ENCODE data around the gene IL4I1. TPM values are rescaled to one million over a fixed set of nuclear protein-coding genes. Genes with fewer than 3 reads are reported as not detected.

Gene IL4I1
- total RNA-seq, 1 donor from 2014 or later, result not detected

GRCh38 chr19:49844138-49845095, 52.3 kb downstream of the IL4I1 start:
- peaks cover 1% of the 10 kb centered on the region for H3K4me1 ChIP-seq
- no peak overlapping the region for H3K27ac ChIP-seq (replicated peaks)
- H3K4me3 ChIP-seq, result no peak overlapping the region
- no peak for TF ChIP-seq CTCF (IDR thresholded peaks at IDR 0.05; ENCODE audit: borderline replicate concordance)
- H3K9me3 ChIP-seq (replicated peaks), result peaks cover 5% of the 10 kb centered on the region
- no peak for DNase-seq
- no peaks in the 10 kb centered on the region for H3K27me3 ChIP-seq (ENCODE audit: low read depth)
- intact Hi-C loops (cut with micrococcal nuclease), result no loop called here
- H3K36me3 ChIP-seq, result peaks cover 5% of the 10 kb centered on the region

- DNase-seq, result no peak
- Histone ChIP-seq H3K27me3 (ENCODE audit: low read depth) (no peaks in the 10 kb centered on the region), H3K4me1 (peaks cover 6% of the 10 kb centered on the region), H3K27ac (replicated peaks) (no peak overlapping the region), H3K4me3 (no peak overlapping the region), H3K9me3 (replicated peaks) (no peaks in the 10 kb centered on the region), H3K36me3 (peaks cover 17% of the 10 kb centered on the region)
- intact Hi-C loops (cut with micrococcal nuclease), result no loop called here
- no peak for TF ChIP-seq CTCF (IDR thresholded peaks at IDR 0.05; ENCODE audit: borderline replicate concordance)
Observed at GRCh38 chr19:49843265-49843664, 53.4 kb downstream of the IL4I1 start.

- no peak for TF ChIP-seq CTCF (IDR thresholded peaks at IDR 0.05; ENCODE audit: borderline replicate concordance)
- intact Hi-C loops (cut with micrococcal nuclease), result no loop called here
- Histone ChIP-seq H3K9me3 (replicated peaks) (no peaks in the 10 kb centered on the region), H3K36me3 (peaks cover 40% of the 10 kb centered on the region), H3K27me3 (ENCODE audit: low read depth) (no peaks in the 10 kb centered on the region), H3K27ac (replicated peaks) (no peak overlapping the region), H3K4me3 (no peak overlapping the region), H3K4me1 (peaks cover 6% of the 10 kb centered on the region)
- DNase-seq, result no peak
Observed at GRCh38 chr19:49840736-49841249, 55.9 kb downstream of the IL4I1 start.

- Histone ChIP-seq H3K4me3 (no peak overlapping the region), H3K9me3 (replicated peaks) (no peaks in the 10 kb centered on the region), H3K4me1 (peaks cover 6% of the 10 kb centered on the region), H3K27me3 (ENCODE audit: low read depth) (no peaks in the 10 kb centered on the region), H3K36me3 (peaks cover 45% of the 10 kb centered on the region), H3K27ac (replicated peaks) (no peak overlapping the region)
- no peak for TF ChIP-seq CTCF (IDR thresholded peaks at IDR 0.05; ENCODE audit: borderline replicate concordance)
- no peak for DNase-seq
- intact Hi-C loops (cut with micrococcal nuclease), result no loop called here
Observed at GRCh38 chr19:49840321-49840720, 56.4 kb downstream of the IL4I1 start.

- no peaks in the 10 kb centered on the region for H3K27me3 ChIP-seq (ENCODE audit: low read depth)
- H3K36me3 ChIP-seq, result peaks cover 51% of the 10 kb centered on the region
- peak overlapping the region; percentile 57 for H3K27ac ChIP-seq (replicated peaks)
- H3K9me3 ChIP-seq (replicated peaks), result no peaks in the 10 kb centered on the region
- intact Hi-C loops (cut with micrococcal nuclease), result no loop called here
- H3K4me1 ChIP-seq, result peaks cover 6% of the 10 kb centered on the region
- TF ChIP-seq CTCF (IDR thresholded peaks at IDR 0.05; ENCODE audit: borderline replicate concordance), result no peak
- no peak for DNase-seq
- no peak overlapping the region for H3K4me3 ChIP-seq
Observed at GRCh38 chr19:49839713-49840112, 57.0 kb downstream of the IL4I1 start.

Small RNAs within 50 kb of the gene (microRNA-seq; reads per million reads assigned to microRNA genes)
- gene MIR4749 (not detected), gene MIR4750 (not detected)

Other genes with a start within 250 kb of the IL4I1 start
- gene IRF3, start 231.0 kb downstream of the IL4I1 start, total RNA-seq, result 34.5 TPM
- 11.4 TPM for gene BCL2L12, start 231.0 kb downstream of the IL4I1 start, total RNA-seq
- gene PRMT1, start 219.6 kb downstream of the IL4I1 start, total RNA-seq, result 112 TPM
- gene ADM5, start 207.3 kb downstream of the IL4I1 start, total RNA-seq, result 0.49 TPM
- 2.5 TPM for gene CPT1C, start 205.8 kb downstream of the IL4I1 start, total RNA-seq
- gene TSKS, start 133.6 kb downstream of the IL4I1 start, total RNA-seq, result 0.38 TPM
- gene AP2A1, start 129.9 kb downstream of the IL4I1 start, total RNA-seq, result 65.5 TPM
- gene FUZ, start 83.6 kb downstream of the IL4I1 start, total RNA-seq, result 18.3 TPM
- 65.8 TPM for gene MED25, start 78.6 kb downstream of the IL4I1 start, total RNA-seq
- gene PTOV1, start 45.7 kb downstream of the IL4I1 start, total RNA-seq, result 104 TPM
- gene PNKP, start 29.3 kb downstream of the IL4I1 start, total RNA-seq, result 45.1 TPM
- gene AKT1S1, start 19.5 kb downstream of the IL4I1 start, total RNA-seq, result 36.0 TPM
- 47.5 TPM for gene TBC1D17, start 19.2 kb downstream of the IL4I1 start, total RNA-seq
- 8.6 TPM for gene ATF5, start 32.3 kb upstream of the IL4I1 start, total RNA-seq
- 28.4 TPM for gene NUP62, start 32.6 kb upstream of the IL4I1 start, total RNA-seq
- 0.55 TPM for gene SIGLEC11, start 64.3 kb upstream of the IL4I1 start, total RNA-seq
- 22.6 TPM for gene VRK3, start 128.5 kb upstream of the IL4I1 start, total RNA-seq
- 2.4 TPM for gene ZNF473, start 129.1 kb upstream of the IL4I1 start, total RNA-seq

Data from left ventricle myocardium inferior (tissue), 1 donor.